Gastroesophageal sphincter (tissue), 3 donors: ENCODE measurements around the gene ERO1B.

Experiments used
- EP300 ChIP-seq: sonication (generic); formaldehyde crosslinking; IDR thresholded peaks from one replicate; pipeline ENCODE4 v1.6.1; 2017; ENCODE audit warnings: antibody characterized with exemption, mild to moderate bottlenecking
- POLR2A ChIP-seq, 2 donors: fragments of 450-650 bp; IDR thresholded peaks; one replicate each; pipeline ENCODE4 v1.6.1; 2017; ENCODE audit warnings: antibody characterized with exemption in 2 of 2, mild to moderate bottlenecking in 2 of 2, moderate library complexity in 1 of 2
- TF ChIP-seq, protein P1 (sequence below), 4 experiments: fragments of 200-600 bp in 2 of 4; fragments of 450-650 bp in 2 of 4; sonication (generic) in 1 of 4; IDR thresholded peaks; one replicate each; pipeline ENCODE4 v1.5.1; 2017 to 2019; ENCODE audit warnings: antibody characterized with exemption in 4 of 4, mild to moderate bottlenecking in 2 of 4, moderate library complexity in 2 of 4

DNA sequence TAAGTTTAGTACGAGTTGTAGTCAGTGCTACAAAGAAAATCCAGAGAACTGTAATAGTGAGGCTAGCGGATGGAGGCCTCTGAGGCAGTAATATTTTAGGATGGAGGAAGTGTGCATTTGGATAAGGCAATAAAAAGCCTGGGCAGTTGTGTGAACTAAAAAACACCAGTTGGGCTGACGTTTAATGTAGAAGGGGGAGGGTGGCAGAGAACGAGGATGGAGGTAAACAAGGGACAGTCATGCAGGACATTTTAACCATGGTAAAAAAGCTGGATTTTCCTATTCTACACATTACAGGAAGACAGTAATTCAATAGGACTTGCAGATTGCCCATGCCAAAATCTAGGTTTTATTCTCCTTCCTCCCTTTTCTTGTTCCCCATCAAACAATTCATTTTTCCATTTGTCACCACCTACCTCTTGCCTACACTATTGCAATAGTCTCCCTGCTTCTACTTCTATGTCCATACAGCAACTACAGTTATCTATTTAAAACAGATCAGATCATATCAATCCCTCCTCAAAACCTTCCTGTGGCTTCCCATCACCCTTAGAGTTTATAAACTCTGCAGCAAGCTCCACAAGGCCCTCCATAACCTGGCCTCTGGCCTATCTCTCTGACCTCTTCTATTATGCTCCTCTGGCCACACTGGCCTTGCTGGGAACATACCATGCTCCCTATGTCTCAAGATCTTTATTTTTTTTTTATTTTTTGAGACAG, 27.7 kb downstream of the ERO1B start:
- TF ChIP-seq, protein P1, sequence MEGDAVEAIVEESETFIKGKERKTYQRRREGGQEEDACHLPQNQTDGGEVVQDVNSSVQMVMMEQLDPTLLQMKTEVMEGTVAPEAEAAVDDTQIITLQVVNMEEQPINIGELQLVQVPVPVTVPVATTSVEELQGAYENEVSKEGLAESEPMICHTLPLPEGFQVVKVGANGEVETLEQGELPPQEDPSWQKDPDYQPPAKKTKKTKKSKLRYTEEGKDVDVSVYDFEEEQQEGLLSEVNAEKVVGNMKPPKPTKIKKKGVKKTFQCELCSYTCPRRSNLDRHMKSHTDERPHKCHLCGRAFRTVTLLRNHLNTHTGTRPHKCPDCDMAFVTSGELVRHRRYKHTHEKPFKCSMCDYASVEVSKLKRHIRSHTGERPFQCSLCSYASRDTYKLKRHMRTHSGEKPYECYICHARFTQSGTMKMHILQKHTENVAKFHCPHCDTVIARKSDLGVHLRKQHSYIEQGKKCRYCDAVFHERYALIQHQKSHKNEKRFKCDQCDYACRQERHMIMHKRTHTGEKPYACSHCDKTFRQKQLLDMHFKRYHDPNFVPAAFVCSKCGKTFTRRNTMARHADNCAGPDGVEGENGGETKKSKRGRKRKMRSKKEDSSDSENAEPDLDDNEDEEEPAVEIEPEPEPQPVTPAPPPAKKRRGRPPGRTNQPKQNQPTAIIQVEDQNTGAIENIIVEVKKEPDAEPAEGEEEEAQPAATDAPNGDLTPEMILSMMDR (IDR thresholded peaks at IDR 0.05), result no peak
- TF ChIP-seq EP300 (no peak), POLR2A (IDR thresholded peaks at IDR 0.05) (no peak)
